ENCODE data around the gene ELOA. TPM values are rescaled to one million over a fixed set of nuclear protein-coding genes. Genes with fewer than 3 reads are reported as not detected.

The ELOA gene
- total and polyA plus RNA-seq, 2 of the 13 experiments (the other 11 are each of a cell fraction or from before 2014, with no cell fraction given), result 14.2 to 28.5 TPM

DNA sequence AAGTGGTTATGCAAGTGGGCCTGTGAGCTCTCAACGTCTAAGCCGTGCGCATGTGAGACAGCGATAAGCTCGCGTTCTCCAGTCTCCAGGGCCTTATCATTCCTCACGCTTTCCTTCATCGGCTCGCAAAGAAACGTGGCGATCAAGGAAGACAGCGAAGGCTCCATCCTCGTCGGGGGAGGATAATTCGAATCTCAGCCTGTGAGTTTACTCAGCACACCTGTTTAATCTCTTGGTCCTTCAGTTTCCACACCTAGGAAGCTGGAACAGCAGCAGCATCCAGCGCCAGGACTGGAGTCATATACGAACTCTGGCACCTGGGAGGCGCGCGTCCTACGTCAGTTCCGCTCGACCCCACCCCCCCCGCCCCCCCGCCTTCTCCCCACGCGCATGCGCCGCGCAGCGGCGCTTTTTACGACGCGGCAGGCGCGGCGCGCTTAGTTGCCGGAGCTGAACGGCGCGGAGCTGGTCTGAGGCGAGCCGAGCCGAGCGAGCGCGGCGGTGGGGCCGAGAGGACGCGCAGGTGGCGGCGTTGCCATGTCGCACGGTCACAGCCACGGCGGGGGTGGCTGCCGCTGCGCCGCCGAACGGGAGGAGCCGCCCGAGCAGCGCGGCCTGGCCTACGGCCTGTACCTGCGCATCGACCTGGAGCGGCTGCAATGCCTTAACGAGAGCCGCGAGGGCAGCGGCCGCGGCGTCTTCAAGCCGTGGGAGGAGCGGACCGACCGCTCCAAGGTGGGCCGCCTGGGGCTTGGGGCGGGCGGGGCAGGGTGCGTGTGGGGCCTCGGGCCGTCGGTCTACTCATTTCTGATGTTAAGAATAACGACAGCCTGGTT, 34.9 kb downstream of the ELOA start, which contains the start of gene PITHD1 (continued):
- peak; percentile 53; the same call in 1 of the 2 replicates for TF ChIP-seq GMEB1 (CRISPR knock-in tag; IDR thresholded peaks at IDR 0.05; ENCODE audit: borderline replicate concordance)
- TF ChIP-seq, protein P1, sequence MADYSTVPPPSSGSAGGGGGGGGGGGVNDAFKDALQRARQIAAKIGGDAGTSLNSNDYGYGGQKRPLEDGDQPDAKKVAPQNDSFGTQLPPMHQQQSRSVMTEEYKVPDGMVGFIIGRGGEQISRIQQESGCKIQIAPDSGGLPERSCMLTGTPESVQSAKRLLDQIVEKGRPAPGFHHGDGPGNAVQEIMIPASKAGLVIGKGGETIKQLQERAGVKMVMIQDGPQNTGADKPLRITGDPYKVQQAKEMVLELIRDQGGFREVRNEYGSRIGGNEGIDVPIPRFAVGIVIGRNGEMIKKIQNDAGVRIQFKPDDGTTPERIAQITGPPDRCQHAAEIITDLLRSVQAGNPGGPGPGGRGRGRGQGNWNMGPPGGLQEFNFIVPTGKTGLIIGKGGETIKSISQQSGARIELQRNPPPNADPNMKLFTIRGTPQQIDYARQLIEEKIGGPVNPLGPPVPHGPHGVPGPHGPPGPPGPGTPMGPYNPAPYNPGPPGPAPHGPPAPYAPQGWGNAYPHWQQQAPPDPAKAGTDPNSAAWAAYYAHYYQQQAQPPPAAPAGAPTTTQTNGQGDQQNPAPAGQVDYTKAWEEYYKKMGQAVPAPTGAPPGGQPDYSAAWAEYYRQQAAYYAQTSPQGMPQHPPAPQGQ (CRISPR knock-in tag; IDR thresholded peaks at IDR 0.05; ENCODE audit: borderline replicate concordance), result no peak
- TF ChIP-seq ZBTB4 (CRISPR knock-in tag; IDR thresholded peaks at IDR 0.05; ENCODE audit: borderline replicate concordance), result no peak
- TF ChIP-seq SRSF1 (optimal IDR thresholded peaks at IDR 0.05; ENCODE audit: low read depth, low read length), result no peak
- TF ChIP-seq HDAC6 (IDR thresholded peaks at IDR 0.05; ENCODE audit: low read depth, low read length), result no peak
- TF ChIP-seq, protein P2, sequence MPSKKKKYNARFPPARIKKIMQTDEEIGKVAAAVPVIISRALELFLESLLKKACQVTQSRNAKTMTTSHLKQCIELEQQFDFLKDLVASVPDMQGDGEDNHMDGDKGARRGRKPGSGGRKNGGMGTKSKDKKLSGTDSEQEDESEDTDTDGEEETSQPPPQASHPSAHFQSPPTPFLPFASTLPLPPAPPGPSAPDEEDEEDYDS (CRISPR knock-in tag; IDR thresholded peaks at IDR 0.05), result peak; percentile 81
- peak; percentile 15; the same call in 1 of the 2 replicates for TF ChIP-seq FOXM1 (CRISPR knock-in tag; IDR thresholded peaks at IDR 0.05)
- peak; percentile 78 for TF ChIP-seq ZNF574 (CRISPR knock-in tag; IDR thresholded peaks at IDR 0.05)
- TF ChIP-seq ZNF510 (CRISPR knock-in tag; IDR thresholded peaks at IDR 0.05; ENCODE audit: low read depth), result no peak
- peak; percentile 37; the same call in 1 of the 2 replicates for TF ChIP-seq HNF4A (CRISPR knock-in tag; IDR thresholded peaks at IDR 0.05)
- peak; percentile 83 for TF ChIP-seq ARNT2 (CRISPR knock-in tag; IDR thresholded peaks at IDR 0.05; ENCODE audit: low read depth)
- TF ChIP-seq TSC22D2 (CRISPR knock-in tag; IDR thresholded peaks at IDR 0.05; ENCODE audit: borderline replicate concordance), result peak; percentile 60; the same call in 1 of the 2 replicates
- TF ChIP-seq FOXJ3 (CRISPR knock-in tag; IDR thresholded peaks at IDR 0.05; ENCODE audit: borderline replicate concordance), result no peak
- no peak for TF ChIP-seq ARID3A (IDR thresholded peaks at IDR 0.05; ENCODE audit: low read depth, low read length)
- TF ChIP-seq ZFP36L2 (CRISPR knock-in tag; IDR thresholded peaks at IDR 0.05), result no peak
